ENCODE results near the gene SCTR. TPM values are rescaled to one million over a fixed set of nuclear protein-coding genes. Genes with fewer than 3 reads are reported as not detected.

SCTR gene
- total RNA-seq, 2 donors from 2014 or later = not detected

GRCh38 chr2:119428488-119429224 lies 95.6 kb downstream of the SCTR start:
- peaks cover 3 to 25% of the 10 kb centered on the region in 2 donors for H3K4me1 ChIP-seq (ENCODE audit: control insufficient read depth in 1 of 2, low read depth in 2 of 2)
- ATAC-seq (ENCODE audit: insufficient number of reproducible peaks, low FRiP score, low read depth) (no peak), DNase-seq (ENCODE audit: low spot score) (no peak)
- no peaks in the 10 kb centered on the region for H3K27me3 ChIP-seq (replicated peaks; ENCODE audit: insufficient read depth)
- H3K36me3 ChIP-seq = no peaks in the 10 kb centered on the region
- H3K9me3 ChIP-seq = no peaks in the 10 kb centered on the region
- H3K27ac ChIP-seq = no peak overlapping the region
- no peak for TF ChIP-seq CTCF (IDR thresholded peaks at IDR 0.05)
- no peak overlapping the region for H3K4me3 ChIP-seq

GRCh38 chr2:119427756-119428155 lies 96.5 kb downstream of the SCTR start:
- ATAC-seq (ENCODE audit: insufficient number of reproducible peaks, low FRiP score, low read depth) (no peak), DNase-seq (ENCODE audit: low spot score) (no peak)
- Histone ChIP-seq H3K4me3 (no peak overlapping the region), H3K27me3 (replicated peaks; ENCODE audit: insufficient read depth) (no peaks in the 10 kb centered on the region), H3K36me3 (no peaks in the 10 kb centered on the region), H3K9me3 (no peaks in the 10 kb centered on the region), H3K27ac (no peak overlapping the region), H3K4me1 (ENCODE audit: control insufficient read depth in 1 of 2, low read depth in 2 of 2) (peaks cover 3 to 20% of the 10 kb centered on the region in 2 donors)
- no peak for TF ChIP-seq CTCF (IDR thresholded peaks at IDR 0.05)

DNA sequence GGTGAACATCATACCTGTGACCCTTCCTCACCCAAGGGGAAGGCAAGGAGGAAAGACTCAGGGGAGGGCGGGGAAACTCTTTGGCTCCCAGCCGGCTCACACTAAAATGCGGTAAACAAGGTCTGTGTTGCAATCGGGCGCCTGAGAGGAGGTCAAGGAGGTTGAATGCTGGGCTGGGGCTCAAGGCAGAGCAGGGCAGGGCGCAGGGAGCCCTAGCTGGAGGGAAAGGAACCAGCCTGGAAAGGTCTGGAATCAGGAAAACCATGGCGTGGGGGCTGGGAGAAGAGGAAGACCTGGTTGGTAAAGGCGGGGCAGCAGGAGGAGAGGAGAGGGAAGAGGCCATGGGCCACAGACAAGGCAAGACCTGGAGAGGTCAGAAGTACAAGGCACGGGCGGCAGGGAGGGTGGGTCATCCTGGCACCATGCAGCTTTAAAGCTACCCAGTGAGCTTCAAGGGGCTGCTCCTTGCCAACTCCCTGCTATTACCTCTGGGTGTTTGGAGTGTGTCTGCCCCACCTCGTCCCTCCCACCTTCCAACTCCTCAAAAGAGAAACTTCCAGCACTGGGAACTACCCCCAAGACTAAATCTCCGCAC lies 97.4 kb downstream of the SCTR start:
- Histone ChIP-seq H3K27me3 (replicated peaks; ENCODE audit: insufficient read depth) (no peaks in the 10 kb centered on the region), H3K36me3 (no peaks in the 10 kb centered on the region), H3K27ac (no peak overlapping the region), H3K4me1 (ENCODE audit: control insufficient read depth in 1 of 2, low read depth in 2 of 2) (peaks cover 0 to 13% of the 10 kb centered on the region in 2 donors), H3K4me3 (no peak overlapping the region), H3K9me3 (no peaks in the 10 kb centered on the region)
- DNase-seq (ENCODE audit: low spot score) = no peak
- no peak for TF ChIP-seq CTCF (IDR thresholded peaks at IDR 0.05)
- ATAC-seq (ENCODE audit: insufficient number of reproducible peaks, low FRiP score, low read depth) = no peak

DNA sequence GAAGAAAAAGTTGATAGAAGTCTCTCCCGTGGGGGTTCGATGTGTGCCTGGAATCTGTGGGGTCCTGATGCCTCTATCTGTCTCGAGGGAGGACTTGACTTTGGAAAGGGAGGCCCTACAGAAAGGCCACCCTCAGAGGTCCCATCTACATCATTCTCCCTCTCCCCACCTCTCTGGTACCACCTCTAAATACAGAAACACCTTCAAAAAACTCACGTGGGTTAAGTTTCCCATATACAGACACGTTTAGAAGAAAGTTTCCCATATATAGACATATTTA lies 97.9 kb downstream of the SCTR start:
- H3K4me1 ChIP-seq (ENCODE audit: control insufficient read depth in 1 of 2, low read depth in 2 of 2) = peaks cover 0 to 14% of the 10 kb centered on the region in 2 donors
- no peak for DNase-seq (ENCODE audit: low spot score)
- TF ChIP-seq CTCF (IDR thresholded peaks at IDR 0.05) = no peak
- ATAC-seq (ENCODE audit: insufficient number of reproducible peaks, low FRiP score, low read depth) = no peak
- no peak overlapping the region for H3K4me3 ChIP-seq
- H3K9me3 ChIP-seq = no peaks in the 10 kb centered on the region
- H3K36me3 ChIP-seq = no peaks in the 10 kb centered on the region
- H3K27me3 ChIP-seq (replicated peaks; ENCODE audit: insufficient read depth) = no peaks in the 10 kb centered on the region
- H3K27ac ChIP-seq = no peak overlapping the region

GRCh38 chr2:119425620-119426395 lies 98.5 kb downstream of the SCTR start:
- H3K27me3 ChIP-seq (replicated peaks; ENCODE audit: insufficient read depth) = no peaks in the 10 kb centered on the region
- no peak overlapping the region for H3K27ac ChIP-seq
- peaks cover 0 to 9% of the 10 kb centered on the region in 2 donors for H3K4me1 ChIP-seq (ENCODE audit: control insufficient read depth in 1 of 2, low read depth in 2 of 2)
- DNase-seq (ENCODE audit: low spot score) (no peak), ATAC-seq (ENCODE audit: insufficient number of reproducible peaks, low FRiP score, low read depth) (no peak)
- no peak overlapping the region for H3K4me3 ChIP-seq
- no peaks in the 10 kb centered on the region for H3K9me3 ChIP-seq
- H3K36me3 ChIP-seq = no peaks in the 10 kb centered on the region
- TF ChIP-seq CTCF (IDR thresholded peaks at IDR 0.05) = no peak

Data from thoracic aorta (tissue), 2 donors.